T-helper 2 cell (primary cell): ENCODE measurements around the gene EGFL7.
"Not testable (repeated sequence)": the region's sequence is repeated elsewhere in the genome, so short reads cannot be mapped to it uniquely, and the experiment has no call there.

Experiments used
- DNase-seq, 5 experiments: peaks; one replicate each; pipeline versions ENCODE4 v3.0.0 to v3.0.0-alpha.2; 2012 to 2022

Gene EGFL7

DNA sequence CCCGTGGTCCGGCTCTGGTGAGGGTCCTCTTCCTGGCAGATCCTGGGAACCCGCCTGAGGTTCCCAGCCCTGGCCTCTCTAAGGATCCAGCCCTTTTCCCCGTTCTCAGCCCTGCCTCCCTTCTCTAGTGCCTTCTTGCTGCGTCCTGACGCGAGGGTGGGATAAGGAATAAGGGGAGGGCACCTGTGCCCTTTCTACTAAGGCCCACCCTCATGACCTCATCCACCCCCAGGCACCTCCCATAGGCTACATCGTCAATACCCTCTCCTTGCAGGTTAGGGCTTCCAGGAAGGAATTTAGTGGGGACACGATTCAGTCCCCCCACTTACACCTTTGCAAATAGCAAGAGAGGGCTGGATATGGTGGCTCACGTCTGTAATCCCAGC is 38.9 kb downstream of the EGFL7 start:
- DNase-seq, result no peak

DNA sequence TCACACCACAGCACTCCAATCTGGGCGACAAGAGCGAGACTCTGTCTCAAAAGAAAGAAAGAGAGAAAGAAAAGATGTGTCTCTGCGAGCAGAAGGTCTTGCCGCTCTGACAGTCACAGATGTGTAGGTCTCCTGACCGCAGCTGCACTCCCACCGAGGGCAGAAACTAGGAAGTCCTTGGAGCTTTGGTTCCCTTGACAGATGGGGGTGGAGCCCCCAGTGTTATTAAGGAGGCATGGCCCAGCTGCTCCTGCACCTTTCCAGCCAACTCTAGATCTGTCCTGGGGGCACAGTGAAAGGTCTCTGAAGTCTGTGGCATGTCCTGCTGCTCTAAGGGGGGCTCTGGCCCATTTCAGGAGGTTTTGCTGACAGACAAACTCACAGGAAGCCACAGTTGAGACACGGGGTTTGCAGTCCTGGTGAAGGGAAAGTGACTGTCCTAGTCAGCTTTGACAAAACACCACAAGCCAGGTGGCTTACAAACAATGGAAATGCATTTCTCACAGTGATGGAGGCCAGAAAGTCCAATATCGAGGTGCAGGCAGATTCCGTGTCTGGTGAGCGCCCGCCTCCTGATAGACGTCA is 40.7 kb downstream of the EGFL7 start:
- no peak for DNase-seq

- not testable (repeated sequence) for DNase-seq
Observed at GRCh38 chr9:136704741-136705140, 42.0 kb downstream of the EGFL7 start.

DNA sequence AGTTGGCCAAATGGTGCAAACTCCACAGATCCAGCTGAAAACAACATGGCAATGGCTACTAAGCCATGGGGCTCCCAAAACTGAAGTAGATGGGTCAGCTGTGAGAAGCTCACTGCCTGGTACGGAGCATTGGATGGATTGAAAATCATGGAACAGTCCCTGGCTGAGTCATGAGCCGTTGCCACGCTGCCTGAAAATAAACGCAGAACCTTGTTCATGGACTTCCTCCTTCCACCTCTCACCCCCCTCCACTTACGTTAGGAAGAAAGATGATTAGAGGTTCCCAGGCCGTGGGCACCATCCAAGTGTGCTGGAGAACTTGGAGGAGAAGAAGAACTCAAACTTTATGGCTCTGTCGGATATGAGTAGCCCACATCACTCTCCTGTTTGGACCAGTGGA is 42.8 kb downstream of the EGFL7 start:
- DNase-seq, result no peak

DNA sequence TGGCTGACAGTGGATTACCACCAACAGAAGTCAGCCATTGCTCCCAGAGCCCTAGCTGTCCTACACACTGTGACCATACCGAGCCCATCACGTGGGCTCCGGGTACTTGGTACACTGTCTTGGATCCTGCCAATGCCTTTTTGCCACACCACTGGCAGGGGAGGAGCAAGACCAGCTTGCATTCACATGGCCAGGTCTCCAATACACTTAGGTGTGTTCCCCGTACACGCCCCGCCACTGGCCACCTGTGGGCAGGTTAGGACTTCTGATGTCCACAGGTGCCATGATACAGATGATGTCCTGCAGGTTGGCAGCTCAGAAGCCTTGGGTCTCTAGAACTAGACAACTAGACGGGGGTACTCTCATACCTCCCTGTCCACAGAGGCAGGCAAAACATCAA is 44.3 kb downstream of the EGFL7 start:
- no peak for DNase-seq

DNA sequence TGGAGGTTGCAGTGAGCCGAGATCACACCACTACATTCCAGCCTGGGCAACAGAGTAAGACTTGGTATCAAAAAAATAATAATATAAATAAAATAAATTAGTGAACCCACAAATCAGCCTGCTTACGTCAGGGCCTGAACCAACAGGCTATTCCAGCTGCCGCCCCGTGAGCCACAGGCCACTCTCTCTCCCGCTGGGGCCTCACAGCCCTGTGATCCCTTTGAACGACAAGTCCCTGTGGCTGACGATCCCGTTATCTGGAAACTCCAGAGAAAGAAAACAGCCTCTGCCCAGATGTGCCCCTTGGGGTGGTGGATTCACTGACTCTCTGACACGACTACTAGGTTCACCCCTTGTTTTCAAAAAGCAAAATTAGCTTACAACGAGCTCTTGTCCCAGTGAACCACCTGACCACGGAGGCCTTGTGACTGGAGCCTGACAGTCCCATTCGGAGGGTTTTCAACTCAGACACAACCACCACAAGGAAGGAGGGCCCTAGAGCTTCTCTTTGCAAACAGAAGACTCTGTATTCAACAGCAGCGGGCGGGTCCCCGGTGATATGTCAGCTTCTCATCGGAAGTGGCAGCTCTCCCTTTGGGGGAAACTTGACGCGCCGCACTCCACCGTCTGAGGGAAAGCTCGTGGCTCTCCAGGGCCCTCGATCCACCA is 45.3 kb downstream of the EGFL7 start:
- no peak for DNase-seq

- no peak for DNase-seq
Observed at GRCh38 chr9:136709454-136710109, 46.9 kb downstream of the EGFL7 start.

DNA sequence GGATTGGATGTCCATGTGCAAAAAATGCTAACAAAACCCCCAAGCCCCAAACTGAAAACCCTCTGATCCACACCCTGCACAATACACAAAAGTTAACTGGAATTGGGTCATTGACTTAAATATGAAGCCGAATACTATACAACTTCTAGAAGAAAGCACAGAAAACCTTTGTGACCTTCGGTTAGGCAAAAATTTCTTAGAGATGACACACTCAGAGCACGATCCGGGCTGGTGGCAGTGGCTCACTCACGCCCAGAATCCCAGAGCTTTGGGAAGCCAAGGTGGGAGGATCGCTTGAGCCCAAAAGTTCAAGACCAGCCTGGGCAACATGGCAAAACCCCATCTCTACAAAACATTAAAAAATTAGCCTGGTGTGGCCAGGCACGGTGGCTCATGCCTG is 47.8 kb downstream of the EGFL7 start:
- DNase-seq, result no peak

- not testable (repeated sequence) for DNase-seq
Observed at GRCh38 chr9:136711219-136711648, 48.5 kb downstream of the EGFL7 start.

- no peak for DNase-seq
Observed at GRCh38 chr9:136711751-136712689, 49.3 kb downstream of the EGFL7 start, which contains the start of gene DIPK1B. TSS of gene DIPK1B (plus strand) at chr9:136712572. CDS start at chr9:136712666, 94 bp downstream.

DNA sequence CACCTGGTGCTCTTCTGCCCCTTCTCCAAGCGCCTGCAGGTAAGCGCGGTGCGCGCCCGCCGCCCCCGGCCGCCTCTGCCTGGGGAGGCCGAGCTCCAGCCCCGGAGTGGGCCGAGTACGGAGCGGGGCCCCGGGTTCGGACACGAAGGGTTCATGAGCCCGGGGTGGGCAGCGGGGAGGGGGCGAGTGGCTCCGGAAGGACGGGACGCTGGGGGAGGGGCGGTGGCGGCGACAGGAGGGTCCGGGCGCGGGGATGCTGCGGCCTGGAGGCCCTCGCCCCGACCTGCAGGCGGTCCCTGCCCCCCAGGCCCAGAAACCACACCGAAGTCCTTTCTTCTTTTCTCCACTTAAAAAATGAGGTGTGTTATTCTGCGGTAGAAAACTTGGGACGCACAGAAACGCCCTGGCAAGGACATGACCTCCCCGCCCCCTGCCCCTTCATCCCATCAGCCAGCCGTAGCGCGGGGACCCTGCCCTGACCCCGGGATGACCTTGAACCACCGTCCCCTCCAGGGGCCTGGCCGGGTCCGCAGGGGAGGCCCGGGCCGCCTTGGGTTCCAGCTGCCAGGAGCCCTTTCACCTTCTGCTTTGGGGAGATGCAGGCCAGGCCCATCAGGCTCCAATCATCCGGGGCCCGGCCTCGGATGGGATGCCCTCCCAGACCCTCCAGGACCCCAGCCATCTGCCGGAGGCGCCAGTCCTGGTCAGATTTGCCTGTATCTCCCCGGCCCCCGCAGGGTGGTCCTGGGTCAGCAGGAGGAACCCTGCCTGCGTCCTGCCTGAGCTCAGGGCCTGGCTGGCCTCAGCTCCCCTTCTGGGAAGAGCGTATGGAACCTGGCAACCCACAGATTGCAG is 50.2 kb downstream of the EGFL7 start:
- no peak for DNase-seq

DNA sequence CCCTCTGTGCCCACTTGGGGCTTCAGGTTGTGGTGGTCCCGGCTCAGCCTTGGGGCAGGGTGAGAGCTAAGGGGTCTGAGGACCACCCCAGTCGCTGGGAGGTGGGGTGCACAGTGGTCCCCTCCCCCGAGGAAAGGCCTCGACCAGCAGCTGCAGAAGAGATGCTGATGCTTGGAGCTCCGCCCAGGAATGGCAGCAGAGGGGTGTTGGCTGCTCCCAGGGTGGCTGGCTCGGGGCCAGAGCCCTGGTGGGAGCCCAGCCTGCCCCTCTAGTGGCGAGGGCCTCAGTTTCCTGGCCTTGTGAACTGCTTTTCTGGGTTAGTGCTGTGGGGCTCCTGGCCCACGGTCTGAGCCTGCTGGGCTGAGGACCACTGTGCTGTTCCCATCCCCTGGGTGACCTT is 50.8 kb downstream of the EGFL7 start:
- no peak for DNase-seq

DNA sequence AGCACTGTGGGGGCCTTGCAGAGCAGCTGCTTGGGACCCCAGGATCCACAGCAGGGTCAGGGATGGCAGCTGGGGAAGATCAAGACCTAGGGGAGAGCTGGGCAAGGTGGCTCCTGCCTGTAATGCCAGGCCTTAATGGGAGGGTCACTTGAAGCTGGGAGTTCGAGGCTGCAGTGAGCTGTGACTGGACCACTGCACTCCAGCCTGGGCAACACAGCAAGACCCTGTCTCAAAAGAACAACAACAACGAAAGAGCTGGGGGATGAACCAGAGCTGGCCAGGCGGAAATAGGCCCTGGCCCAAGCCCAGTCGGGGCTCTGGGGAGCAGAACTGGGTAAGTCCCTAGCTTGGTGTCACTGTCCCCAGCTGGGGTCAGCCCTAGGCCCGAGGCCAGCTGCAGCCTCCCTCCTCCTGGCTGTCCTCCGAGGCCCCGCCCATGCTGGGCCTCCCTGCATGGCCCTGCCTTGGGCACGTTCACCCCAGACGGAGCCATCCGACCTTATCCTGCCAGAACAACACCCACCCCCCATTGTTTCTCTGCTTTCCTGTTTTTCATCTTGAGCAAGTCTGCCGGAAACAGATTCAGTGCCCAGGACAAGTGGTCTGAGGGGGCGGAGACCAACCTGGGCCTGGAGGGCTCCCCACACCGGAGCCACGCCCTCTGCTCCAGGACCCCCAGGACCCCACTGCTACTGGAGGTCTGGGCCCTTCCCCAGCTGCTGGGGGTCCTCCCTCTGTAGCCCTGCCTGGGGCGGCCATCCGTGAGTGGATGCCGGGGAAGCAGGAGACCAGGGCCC is 51.6 kb downstream of the EGFL7 start:
- no peak for DNase-seq

- no peak for DNase-seq
Observed at GRCh38 chr9:136714893-136715274, 52.2 kb downstream of the EGFL7 start.

GRCh38 chr9:136717399-136717798 is 54.7 kb downstream of the EGFL7 start:
- DNase-seq, result no peak

GRCh38 chr9:136718345-136719194 is 55.9 kb downstream of the EGFL7 start:
- no peak for DNase-seq

DNA sequence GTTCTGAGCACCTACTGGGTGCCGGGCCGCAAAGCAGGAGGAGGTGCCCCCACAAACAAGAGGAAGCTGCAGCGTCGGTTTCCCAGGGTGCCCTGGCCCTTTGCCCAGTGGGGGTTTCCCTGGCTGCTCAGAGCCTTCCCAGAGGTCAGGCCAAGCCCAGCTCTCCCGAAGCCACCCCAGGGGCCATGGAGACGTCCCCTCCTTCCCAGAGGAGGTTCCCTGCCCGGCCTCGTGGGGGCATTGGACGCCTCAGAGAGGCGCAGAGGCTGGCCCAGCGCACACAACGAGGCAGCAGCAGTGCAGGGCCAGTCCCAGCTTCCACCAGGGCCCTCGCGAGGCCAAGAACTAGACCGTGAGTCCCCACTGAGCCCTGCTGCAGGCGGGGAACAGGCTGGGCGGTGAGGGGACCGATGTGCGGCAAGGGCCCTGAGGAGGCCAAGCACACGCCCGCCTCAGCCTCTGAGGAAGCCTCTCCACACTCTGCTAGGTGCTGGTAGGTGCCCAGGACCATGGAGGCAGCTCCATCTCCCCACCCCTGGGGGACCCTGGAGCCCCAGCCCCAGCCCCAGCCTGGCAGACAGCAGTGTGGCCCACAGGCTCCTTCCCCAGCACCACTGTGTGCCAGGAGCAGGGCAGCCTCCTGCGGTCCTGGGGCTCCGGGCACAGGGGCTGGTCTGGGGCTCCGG is 56.6 kb downstream of the EGFL7 start:
- peak in 1 of 5 experiments; percentile 34 for DNase-seq

DNA sequence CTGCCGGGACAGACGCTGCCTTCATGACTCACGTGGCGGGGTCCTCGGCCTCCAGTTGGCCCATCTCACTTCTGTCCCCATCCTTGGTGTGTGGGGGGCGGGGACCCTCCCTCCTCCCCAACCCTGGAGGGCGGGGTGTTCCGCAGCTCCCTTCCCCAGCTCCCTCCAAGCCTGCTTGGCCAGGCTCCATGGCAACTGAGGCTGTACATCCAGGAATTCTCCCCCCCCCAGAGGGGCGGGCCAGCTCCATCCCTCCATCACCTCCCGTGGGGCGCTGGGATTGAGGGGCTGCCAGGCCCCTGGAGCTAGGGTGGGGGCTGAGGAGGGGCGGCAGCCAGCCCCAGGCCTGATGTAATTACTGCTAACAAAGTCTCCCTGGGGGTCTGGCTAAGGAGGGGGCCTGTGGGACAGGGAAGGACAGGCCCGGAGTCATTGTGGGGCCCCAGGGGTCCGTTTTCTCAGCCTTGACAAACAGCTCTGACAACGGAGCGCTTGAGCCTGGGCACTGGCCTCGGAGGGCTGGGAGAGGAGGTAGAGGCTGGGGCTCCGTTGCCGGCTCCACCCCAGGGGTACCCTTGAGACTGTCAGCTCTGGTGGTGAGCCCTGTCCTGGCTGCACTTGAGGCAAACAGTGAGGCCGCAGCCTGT is 57.7 kb downstream of the EGFL7 start:
- DNase-seq, result no peak

DNA sequence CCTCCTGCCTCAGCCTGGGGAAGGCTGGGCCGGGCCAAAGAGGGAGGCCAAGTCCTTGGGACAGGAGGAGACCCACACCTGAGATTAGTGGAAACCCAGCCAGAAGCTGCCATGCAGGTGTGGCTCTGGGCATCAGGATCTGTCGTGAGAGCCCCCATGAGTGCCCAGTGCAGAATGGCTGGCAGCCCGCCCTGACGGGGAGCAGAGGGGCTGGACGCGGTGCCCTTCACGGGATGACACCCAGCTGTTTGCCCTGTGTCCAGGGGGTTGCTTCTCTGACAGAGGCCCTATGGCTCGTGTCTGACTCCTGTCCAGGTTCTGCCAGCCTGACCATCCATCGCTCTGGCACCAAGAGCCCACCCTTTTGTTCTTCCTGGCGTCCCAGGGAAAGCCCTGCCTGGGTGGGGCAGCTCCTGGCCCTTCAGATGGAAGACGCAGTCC is 58.2 kb downstream of the EGFL7 start:
- no peak for DNase-seq
